Measurements from ENCODE around the gene MEX3A.

DNA sequence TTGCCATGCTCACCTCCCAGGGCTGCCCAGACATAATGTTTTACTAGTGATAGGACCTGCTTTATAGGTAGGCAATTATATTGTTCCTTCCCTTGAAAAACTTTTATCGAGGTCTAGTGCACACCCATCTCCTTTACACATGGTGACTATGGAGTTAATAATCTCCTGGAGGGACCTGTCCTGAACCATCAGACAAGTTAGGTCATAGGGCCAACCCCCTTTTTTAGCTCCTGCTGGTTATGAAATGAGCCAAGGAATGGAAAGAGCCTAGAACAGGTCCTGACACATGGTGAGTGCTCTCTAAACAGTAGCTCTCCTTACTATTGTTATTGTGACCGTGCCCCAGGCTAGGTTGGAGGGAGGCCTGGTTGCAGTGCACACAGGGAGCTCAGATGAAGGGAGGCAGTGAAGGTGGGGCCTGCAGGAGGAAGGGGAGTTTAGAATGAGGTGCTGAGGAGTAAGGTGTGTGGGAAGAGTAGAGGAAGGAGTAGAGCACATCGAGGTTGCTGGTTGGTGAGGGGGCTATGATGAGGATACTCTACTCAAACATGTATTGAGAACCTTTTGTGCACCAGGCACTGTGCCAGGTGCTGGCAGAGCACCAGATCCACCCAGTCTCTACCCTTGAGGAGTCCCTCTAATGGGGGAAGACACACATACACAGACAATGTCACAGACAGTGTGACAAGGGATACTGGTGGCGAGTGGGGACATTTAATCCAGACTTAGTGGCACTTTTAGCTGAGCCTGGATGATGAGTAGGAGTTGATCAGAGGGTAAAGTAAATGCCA lies 18.1 kb upstream of the MEX3A start:
- TF ChIP-seq, protein P1, sequence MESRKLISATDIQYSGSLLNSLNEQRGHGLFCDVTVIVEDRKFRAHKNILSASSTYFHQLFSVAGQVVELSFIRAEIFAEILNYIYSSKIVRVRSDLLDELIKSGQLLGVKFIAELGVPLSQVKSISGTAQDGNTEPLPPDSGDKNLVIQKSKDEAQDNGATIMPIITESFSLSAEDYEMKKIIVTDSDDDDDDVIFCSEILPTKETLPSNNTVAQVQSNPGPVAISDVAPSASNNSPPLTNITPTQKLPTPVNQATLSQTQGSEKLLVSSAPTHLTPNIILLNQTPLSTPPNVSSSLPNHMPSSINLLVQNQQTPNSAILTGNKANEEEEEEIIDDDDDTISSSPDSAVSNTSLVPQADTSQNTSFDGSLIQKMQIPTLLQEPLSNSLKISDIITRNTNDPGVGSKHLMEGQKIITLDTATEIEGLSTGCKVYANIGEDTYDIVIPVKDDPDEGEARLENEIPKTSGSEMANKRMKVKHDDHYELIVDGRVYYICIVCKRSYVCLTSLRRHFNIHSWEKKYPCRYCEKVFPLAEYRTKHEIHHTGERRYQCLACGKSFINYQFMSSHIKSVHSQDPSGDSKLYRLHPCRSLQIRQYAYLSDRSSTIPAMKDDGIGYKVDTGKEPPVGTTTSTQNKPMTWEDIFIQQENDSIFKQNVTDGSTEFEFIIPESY (IDR thresholded peaks at IDR 0.05): no peak
- TF ChIP-seq TAF1 (conservative IDR thresholded peaks at IDR 0.05): no peak
- TF ChIP-seq, protein P2, sequence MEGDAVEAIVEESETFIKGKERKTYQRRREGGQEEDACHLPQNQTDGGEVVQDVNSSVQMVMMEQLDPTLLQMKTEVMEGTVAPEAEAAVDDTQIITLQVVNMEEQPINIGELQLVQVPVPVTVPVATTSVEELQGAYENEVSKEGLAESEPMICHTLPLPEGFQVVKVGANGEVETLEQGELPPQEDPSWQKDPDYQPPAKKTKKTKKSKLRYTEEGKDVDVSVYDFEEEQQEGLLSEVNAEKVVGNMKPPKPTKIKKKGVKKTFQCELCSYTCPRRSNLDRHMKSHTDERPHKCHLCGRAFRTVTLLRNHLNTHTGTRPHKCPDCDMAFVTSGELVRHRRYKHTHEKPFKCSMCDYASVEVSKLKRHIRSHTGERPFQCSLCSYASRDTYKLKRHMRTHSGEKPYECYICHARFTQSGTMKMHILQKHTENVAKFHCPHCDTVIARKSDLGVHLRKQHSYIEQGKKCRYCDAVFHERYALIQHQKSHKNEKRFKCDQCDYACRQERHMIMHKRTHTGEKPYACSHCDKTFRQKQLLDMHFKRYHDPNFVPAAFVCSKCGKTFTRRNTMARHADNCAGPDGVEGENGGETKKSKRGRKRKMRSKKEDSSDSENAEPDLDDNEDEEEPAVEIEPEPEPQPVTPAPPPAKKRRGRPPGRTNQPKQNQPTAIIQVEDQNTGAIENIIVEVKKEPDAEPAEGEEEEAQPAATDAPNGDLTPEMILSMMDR (IDR thresholded peaks at IDR 0.05; ENCODE audit: low read depth, low read length, missing input control): no peak
- TF ChIP-seq, protein P3, sequence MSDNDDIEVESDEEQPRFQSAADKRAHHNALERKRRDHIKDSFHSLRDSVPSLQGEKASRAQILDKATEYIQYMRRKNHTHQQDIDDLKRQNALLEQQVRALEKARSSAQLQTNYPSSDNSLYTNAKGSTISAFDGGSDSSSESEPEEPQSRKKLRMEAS (IDR thresholded peaks at IDR 0.05): no peak
